Parathyroid adenoma (tissue), 2 donors: ENCODE measurements around the gene DNAAF5.

Experiments
- H2AFZ ChIP-seq: fragments of 300-600 bp; sonication (generic); one replicate; pipeline ENCODE4 v1.7.0; 2017; ENCODE audit warnings: antibody characterized with exemption, mild to moderate bottlenecking
- H3K27ac ChIP-seq: fragments of 300-600 bp; sonication (generic); one replicate; pipeline ENCODE4 v1.7.0; 2017
- H3K27me3 ChIP-seq: fragments of 300-600 bp; sonication (generic); one replicate; pipeline ENCODE4 v1.7.0; 2017; ENCODE audit warnings: low read length; ENCODE audit not compliant: control insufficient read depth, insufficient read depth
- H3K36me3 ChIP-seq: fragments of 300-600 bp; sonication (generic); one replicate; pipeline ENCODE4 v1.7.0; 2017; ENCODE audit warnings: low read length; ENCODE audit not compliant: control insufficient read depth, insufficient read depth
- H3K4me1 ChIP-seq: fragments of 300-600 bp; sonication (generic); one replicate; pipeline ENCODE4 v1.7.0; 2017; ENCODE audit warnings: control low read depth
- H3K4me2 ChIP-seq: fragments of 300-600 bp; sonication (generic); one replicate; pipeline ENCODE4 v1.7.0; 2017; ENCODE audit warnings: low read length
- H3K4me3 ChIP-seq: fragments of 300-600 bp; sonication (generic); one replicate; pipeline ENCODE4 v1.7.0; 2017; ENCODE audit warnings: low read depth, low read length
- H3K79me2 ChIP-seq: fragments of 300-600 bp; sonication (generic); one replicate; pipeline ENCODE4 v1.7.0; 2017; ENCODE audit warnings: control low read depth
- H3K9ac ChIP-seq: fragments of 300-600 bp; sonication (generic); one replicate; pipeline ENCODE4 v1.7.0; 2017; ENCODE audit warnings: mild to moderate bottlenecking
- H3K9me3 ChIP-seq: fragments of 300-600 bp; sonication (generic); one replicate; pipeline ENCODE4 v1.7.0; 2017; ENCODE audit warnings: low read length; ENCODE audit not compliant: control insufficient read depth
- TF ChIP-seq, protein P1 (sequence below): fragments of 300-600 bp; sonication (generic); IDR thresholded peaks from one replicate; pipeline ENCODE4 v1.7.0; 2017; ENCODE audit warnings: antibody characterized with exemption, mild to moderate bottlenecking
- donor health status: primary hyperparathyroidism.

Gene DNAAF5

DNA sequence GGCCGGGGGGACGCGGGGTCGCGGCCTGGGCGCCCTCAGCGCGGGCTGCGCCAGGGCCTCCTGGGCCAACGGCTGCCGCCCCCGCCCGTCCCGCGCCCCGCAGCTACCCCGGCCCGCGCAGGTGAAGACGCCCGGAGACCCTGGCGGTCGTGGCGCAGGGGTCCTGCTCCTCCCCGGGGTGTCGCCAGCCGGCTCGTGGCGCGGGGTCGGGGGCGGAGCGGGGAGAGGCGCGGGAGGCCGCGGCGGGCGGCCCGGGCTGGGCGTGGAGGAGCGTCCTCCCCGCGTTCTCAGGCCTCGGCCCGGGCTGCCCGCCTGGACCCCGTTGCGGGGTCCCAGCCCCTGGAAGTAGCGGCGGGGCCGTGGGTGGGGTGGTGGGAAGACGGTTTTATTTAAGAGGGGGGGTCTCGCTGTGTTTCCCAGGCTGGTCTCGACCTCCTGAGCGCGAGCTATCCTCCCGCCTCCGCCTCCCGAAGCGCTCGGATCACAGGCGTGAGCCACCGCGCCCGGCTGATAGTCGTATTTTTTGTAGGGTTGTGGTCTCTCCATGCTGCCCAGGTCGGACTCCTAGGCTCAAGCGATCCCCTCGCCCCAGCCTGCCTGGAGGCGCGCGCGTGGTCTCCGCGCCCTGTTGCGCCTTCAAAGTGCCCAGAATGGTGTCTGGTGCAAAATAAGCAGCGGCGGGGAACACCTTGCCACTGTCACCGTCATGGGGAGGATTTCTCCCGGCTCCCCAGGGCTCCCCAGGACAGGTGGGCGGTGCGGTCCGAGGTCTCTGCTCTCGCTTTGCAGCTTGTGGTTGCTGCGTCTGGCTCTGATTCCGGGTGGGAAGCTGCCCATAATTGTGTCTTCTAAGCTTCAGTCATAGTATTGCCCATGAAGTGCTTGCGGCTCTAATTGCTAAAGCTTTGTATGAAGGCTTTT lies 90.5 kb downstream of the DNAAF5 start:
- H3K9ac ChIP-seq: no peak overlapping the region
- H3K9me3 ChIP-seq: no peaks in the 10 kb centered on the region
- H3K4me1 ChIP-seq: peaks cover 19% of the 10 kb centered on the region
- H3K27ac ChIP-seq: no peak overlapping the region
- no peaks in the 10 kb centered on the region for H3K27me3 ChIP-seq
- no peaks in the 10 kb centered on the region for H3K36me3 ChIP-seq
- peak overlapping the region; percentile 39 for H2AFZ ChIP-seq
- peak overlapping the region; percentile 88 for H3K4me3 ChIP-seq
- peaks cover 34% of the 10 kb centered on the region for H3K79me2 ChIP-seq
- peak overlapping the region; percentile 99 for H3K4me2 ChIP-seq
- TF ChIP-seq, protein P1, sequence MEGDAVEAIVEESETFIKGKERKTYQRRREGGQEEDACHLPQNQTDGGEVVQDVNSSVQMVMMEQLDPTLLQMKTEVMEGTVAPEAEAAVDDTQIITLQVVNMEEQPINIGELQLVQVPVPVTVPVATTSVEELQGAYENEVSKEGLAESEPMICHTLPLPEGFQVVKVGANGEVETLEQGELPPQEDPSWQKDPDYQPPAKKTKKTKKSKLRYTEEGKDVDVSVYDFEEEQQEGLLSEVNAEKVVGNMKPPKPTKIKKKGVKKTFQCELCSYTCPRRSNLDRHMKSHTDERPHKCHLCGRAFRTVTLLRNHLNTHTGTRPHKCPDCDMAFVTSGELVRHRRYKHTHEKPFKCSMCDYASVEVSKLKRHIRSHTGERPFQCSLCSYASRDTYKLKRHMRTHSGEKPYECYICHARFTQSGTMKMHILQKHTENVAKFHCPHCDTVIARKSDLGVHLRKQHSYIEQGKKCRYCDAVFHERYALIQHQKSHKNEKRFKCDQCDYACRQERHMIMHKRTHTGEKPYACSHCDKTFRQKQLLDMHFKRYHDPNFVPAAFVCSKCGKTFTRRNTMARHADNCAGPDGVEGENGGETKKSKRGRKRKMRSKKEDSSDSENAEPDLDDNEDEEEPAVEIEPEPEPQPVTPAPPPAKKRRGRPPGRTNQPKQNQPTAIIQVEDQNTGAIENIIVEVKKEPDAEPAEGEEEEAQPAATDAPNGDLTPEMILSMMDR: no peak

DNA sequence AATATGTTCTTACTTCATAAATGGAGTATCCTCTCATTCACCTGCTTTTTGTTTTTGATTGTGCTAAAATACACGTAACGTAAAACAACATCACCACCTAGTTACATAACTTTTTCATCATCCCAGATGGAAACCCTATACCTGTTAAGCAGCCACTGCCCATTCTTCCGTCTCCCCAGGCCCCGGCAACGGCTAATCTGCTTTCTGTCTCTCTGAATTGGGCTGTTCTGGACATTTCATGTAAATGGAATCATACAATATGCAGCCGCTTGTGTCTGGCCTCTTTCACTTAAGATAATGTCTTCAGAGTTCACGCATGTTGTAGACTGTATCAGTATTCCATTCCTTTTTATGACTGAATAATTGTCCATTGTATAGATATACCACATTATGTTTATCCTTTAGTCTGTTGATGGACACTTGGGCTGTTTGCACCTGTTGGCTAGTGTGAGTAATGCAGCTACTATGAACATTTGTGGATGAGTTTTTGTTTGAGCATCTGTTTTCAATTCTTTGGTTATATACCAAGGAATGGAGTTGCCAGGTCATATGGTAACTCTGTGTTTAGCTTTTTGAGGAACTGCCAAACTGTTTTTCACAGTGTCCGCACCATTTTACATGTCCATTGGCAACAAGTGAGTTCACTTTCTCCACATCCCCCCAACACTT lies 91.7 kb downstream of the DNAAF5 start:
- TF ChIP-seq, protein P1: no peak
- no peak overlapping the region for H3K9ac ChIP-seq
- peaks cover 14% of the 10 kb centered on the region for H3K4me1 ChIP-seq
- H3K36me3 ChIP-seq: no peaks in the 10 kb centered on the region
- H3K4me3 ChIP-seq: peak overlapping the region; percentile 88
- no peak overlapping the region for H3K27ac ChIP-seq
- H2AFZ ChIP-seq: no peak overlapping the region
- no peaks in the 10 kb centered on the region for H3K9me3 ChIP-seq
- peaks cover 46% of the 10 kb centered on the region for H3K79me2 ChIP-seq
- H3K4me2 ChIP-seq: no peak overlapping the region
- H3K27me3 ChIP-seq: no peaks in the 10 kb centered on the region

- H3K27ac ChIP-seq: no peak overlapping the region
- H3K4me3 ChIP-seq: no peak overlapping the region
- no peaks in the 10 kb centered on the region for H3K36me3 ChIP-seq
- no peaks in the 10 kb centered on the region for H3K9me3 ChIP-seq
- H2AFZ ChIP-seq: no peak overlapping the region
- H3K79me2 ChIP-seq: peaks cover 62% of the 10 kb centered on the region
- TF ChIP-seq, protein P1: no peak
- no peak overlapping the region for H3K9ac ChIP-seq
- no peaks in the 10 kb centered on the region for H3K27me3 ChIP-seq
- peaks cover 6% of the 10 kb centered on the region for H3K4me1 ChIP-seq
- H3K4me2 ChIP-seq: peak overlapping the region; percentile 21
Measured at GRCh38 chr7:820341-820740, 93.8 kb downstream of the DNAAF5 start.

GRCh38 chr7:821688-822087 lies 95.2 kb downstream of the DNAAF5 start:
- Histone ChIP-seq H3K9ac (no peak overlapping the region), H2AFZ (no peak overlapping the region), H3K79me2 (peaks cover 71% of the 10 kb centered on the region), H3K4me2 (no peak overlapping the region), H3K36me3 (no peaks in the 10 kb centered on the region), H3K27ac (no peak overlapping the region), H3K9me3 (no peaks in the 10 kb centered on the region), H3K4me3 (no peak overlapping the region), H3K4me1 (peaks cover 6% of the 10 kb centered on the region), H3K27me3 (no peaks in the 10 kb centered on the region)
- TF ChIP-seq, protein P1: no peak
